Measurements from ENCODE around the gene HDAC4.

Gene HDAC4

GRCh38 chr2:239026711-239027361 is 374.0 kb downstream of the HDAC4 start:
- no peaks in the 10 kb centered on the region for H3K27me3 ChIP-seq (replicated peaks)
- in situ Hi-C loops (cut with HindIII; ENCODE audit: low pct_ligation_motif_present, low sequenced_read_pairs), result no loop called here
- no peak for DNase-seq
- no peaks in the 10 kb centered on the region for H3K36me3 ChIP-seq (replicated peaks)
- H3K27ac ChIP-seq, result no peak overlapping the region
- no peak overlapping the region for H3K4me3 ChIP-seq (ENCODE audit: low read depth, low read length)
- TF ChIP-seq CTCF (IDR thresholded peaks at IDR 0.05; ENCODE audit: low read depth, low read length, missing control alignments), result no peak

- no peak overlapping the region for H3K4me3 ChIP-seq (ENCODE audit: low read depth, low read length)
- no peaks in the 10 kb centered on the region for H3K27me3 ChIP-seq (replicated peaks)
- no peak overlapping the region for H3K27ac ChIP-seq
- no peak for DNase-seq
- no peak for TF ChIP-seq CTCF (IDR thresholded peaks at IDR 0.05; ENCODE audit: low read depth, low read length, missing control alignments)
- H3K36me3 ChIP-seq (replicated peaks), result no peaks in the 10 kb centered on the region
- in situ Hi-C loops (cut with HindIII; ENCODE audit: low pct_ligation_motif_present, low sequenced_read_pairs), result no loop called here
These were observed 374.8 kb downstream of the HDAC4 start for GRCh38 chr2:239025951-239026461.

GRCh38 chr2:239025096-239025801 is 375.6 kb downstream of the HDAC4 start:
- peak; percentile 63 for DNase-seq
- in situ Hi-C loops (cut with HindIII; ENCODE audit: low pct_ligation_motif_present, low sequenced_read_pairs), result no loop called here

GRCh38 chr2:239024226-239024625 is 376.6 kb downstream of the HDAC4 start:
- H3K27ac ChIP-seq, result no peak overlapping the region
- no peak for DNase-seq
- H3K4me3 ChIP-seq (ENCODE audit: low read depth, low read length), result no peak overlapping the region
- in situ Hi-C loops (cut with HindIII; ENCODE audit: low pct_ligation_motif_present, low sequenced_read_pairs), result no loop called here
- no peaks in the 10 kb centered on the region for H3K36me3 ChIP-seq (replicated peaks)
- no peak for TF ChIP-seq CTCF (IDR thresholded peaks at IDR 0.05; ENCODE audit: low read depth, low read length, missing control alignments)
- H3K27me3 ChIP-seq (replicated peaks), result no peaks in the 10 kb centered on the region

More at GRCh38 chr2:239025096-239025801, 375.6 kb downstream of the HDAC4 start:
- Histone ChIP-seq H3K36me3 (replicated peaks) (no peaks in the 10 kb centered on the region), H3K4me3 (ENCODE audit: low read depth, low read length) (no peak overlapping the region), H3K27me3 (replicated peaks) (no peaks in the 10 kb centered on the region), H3K27ac (no peak overlapping the region)
- no peak for TF ChIP-seq CTCF (IDR thresholded peaks at IDR 0.05; ENCODE audit: low read depth, low read length, missing control alignments)

GRCh38 chr2:239022437-239023260 is 378.2 kb downstream of the HDAC4 start:
- DNase-seq, result no peak
- in situ Hi-C loops (cut with HindIII; ENCODE audit: low pct_ligation_motif_present, low sequenced_read_pairs), result no loop called here
- TF ChIP-seq CTCF (IDR thresholded peaks at IDR 0.05; ENCODE audit: low read depth, low read length, missing control alignments), result no peak
- H3K36me3 ChIP-seq (replicated peaks), result no peaks in the 10 kb centered on the region
- no peaks in the 10 kb centered on the region for H3K27me3 ChIP-seq (replicated peaks)
- no peak overlapping the region for H3K4me3 ChIP-seq (ENCODE audit: low read depth, low read length)
- H3K27ac ChIP-seq, result no peak overlapping the region
